Measurements from ENCODE around the gene CTAGE9.

- TF ChIP-seq, protein P1, sequence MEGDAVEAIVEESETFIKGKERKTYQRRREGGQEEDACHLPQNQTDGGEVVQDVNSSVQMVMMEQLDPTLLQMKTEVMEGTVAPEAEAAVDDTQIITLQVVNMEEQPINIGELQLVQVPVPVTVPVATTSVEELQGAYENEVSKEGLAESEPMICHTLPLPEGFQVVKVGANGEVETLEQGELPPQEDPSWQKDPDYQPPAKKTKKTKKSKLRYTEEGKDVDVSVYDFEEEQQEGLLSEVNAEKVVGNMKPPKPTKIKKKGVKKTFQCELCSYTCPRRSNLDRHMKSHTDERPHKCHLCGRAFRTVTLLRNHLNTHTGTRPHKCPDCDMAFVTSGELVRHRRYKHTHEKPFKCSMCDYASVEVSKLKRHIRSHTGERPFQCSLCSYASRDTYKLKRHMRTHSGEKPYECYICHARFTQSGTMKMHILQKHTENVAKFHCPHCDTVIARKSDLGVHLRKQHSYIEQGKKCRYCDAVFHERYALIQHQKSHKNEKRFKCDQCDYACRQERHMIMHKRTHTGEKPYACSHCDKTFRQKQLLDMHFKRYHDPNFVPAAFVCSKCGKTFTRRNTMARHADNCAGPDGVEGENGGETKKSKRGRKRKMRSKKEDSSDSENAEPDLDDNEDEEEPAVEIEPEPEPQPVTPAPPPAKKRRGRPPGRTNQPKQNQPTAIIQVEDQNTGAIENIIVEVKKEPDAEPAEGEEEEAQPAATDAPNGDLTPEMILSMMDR (IDR thresholded peaks at IDR 0.05) = no peak
- TF ChIP-seq POLR2AphosphoS5 (IDR thresholded peaks at IDR 0.05) = no peak
- no peak for TF ChIP-seq EP300 (IDR thresholded peaks at IDR 0.05)
These were observed 23.8 kb downstream of the CTAGE9 start for GRCh38 chr6:131687022-131687421.

Data from esophagus muscularis mucosa (tissue), 4 donors.